ENCODE measurements around the gene IFNLR1. TPM values are rescaled to one million over a fixed set of nuclear protein-coding genes. Genes with fewer than 3 reads are reported as not detected.

IFNLR1 gene
- total and polyA plus RNA-seq, 2 of the 8 experiments (the other 6 are each of a cell fraction or from before 2014, with no cell fraction given) = 6.8 to 10.1 TPM

DNA sequence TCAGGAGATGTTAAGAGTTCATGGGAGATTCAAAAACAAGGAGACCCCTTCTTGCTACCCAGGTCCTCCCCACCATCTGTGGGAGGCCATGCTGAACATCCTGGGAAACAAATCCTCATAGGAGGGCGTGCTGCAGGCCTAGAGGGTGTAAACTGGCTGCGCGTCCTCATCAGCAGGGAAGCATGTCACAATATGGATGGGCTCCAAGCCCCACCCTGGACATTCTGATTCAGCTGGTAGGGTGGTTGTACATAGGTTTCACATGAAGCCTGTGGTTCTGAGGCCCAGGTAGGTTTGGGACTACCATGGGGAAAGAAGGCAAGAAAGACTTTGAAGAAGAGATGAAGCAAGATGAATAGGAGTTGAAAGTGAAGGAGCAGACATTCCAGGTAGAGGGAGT is 44.6 kb upstream of the IFNLR1 start:
- Histone ChIP-seq H4K20me1 (replicated peaks in 1 of 2; ENCODE audit: control insufficient read depth in 1 of 2, insufficient read depth in 2 of 2, low read length in 2 of 2) (no peaks in the 10 kb centered on the region), H3K27ac (ENCODE audit: low read depth, low read length) (no peak overlapping the region), H3K79me1 (ENCODE audit: low read depth, low read length) (no peaks in the 10 kb centered on the region), H2AK5ac (ENCODE audit: low read depth, low read length) (no peak overlapping the region), H3K14ac (ENCODE audit: insufficient read length) (no peak overlapping the region), H3K9ac (replicated peaks in 1 of 4; ENCODE audit: extremely low read depth in 1 of 4, low read depth in 3 of 4, low read length in 3 of 4) (no peak overlapping the region; a peak in 1 of 7 replicates), H2AFZ (ENCODE audit: low read length) (no peak overlapping the region), H2BK120ac (replicated peaks; ENCODE audit: low read depth, low read length) (no peak overlapping the region), H2BK20ac (ENCODE audit: low read length) (no peak overlapping the region), H4K8ac (ENCODE audit: extremely low read depth, insufficient read depth, low read length) (no peak overlapping the region), H3K4me1 (replicated peaks in 1 of 4; ENCODE audit: control insufficient read depth in 3 of 4, insufficient read depth in 4 of 4, low read length in 3 of 4) (peaks cover 0 to 6% (median 3%) of the 10 kb centered on the region in 4 experiments; a peak in 4 of 7 replicates), H3K27me3 (replicated peaks in 1 of 4; ENCODE audit: control insufficient read depth in 3 of 4, extremely low read depth in 1 of 4, insufficient read depth in 3 of 4, low read length in 3 of 4) (no peaks in the 10 kb centered on the region), H3K36me3 (ENCODE audit: control insufficient read depth in 2 of 4, insufficient read depth in 4 of 4, low read length in 3 of 4) (no peaks in the 10 kb centered on the region), H3K79me2 (ENCODE audit: control insufficient read depth in 1 of 2, insufficient read depth in 2 of 2, low read length in 2 of 2) (no peaks in the 10 kb centered on the region), H3K23ac (ENCODE audit: insufficient read length) (no peak overlapping the region), H3K4ac (replicated peaks; ENCODE audit: insufficient read length, low read depth, low read length) (no peak overlapping the region), H3K23me2 (ENCODE audit: low read depth, low read length) (no peaks in the 10 kb centered on the region), H2BK15ac (ENCODE audit: low read length) (no peak overlapping the region), H2BK5ac (ENCODE audit: low read depth, low read length) (no peak overlapping the region), H3K18ac (ENCODE audit: extremely low read depth, low read length) (no peak overlapping the region), H3K9me3 (ENCODE audit: insufficient read depth in 2 of 2, low read depth in 1 of 2, low read length in 1 of 2) (no peaks in the 10 kb centered on the region), H3K4me2 (ENCODE audit: insufficient read depth in 1 of 2, low read depth in 2 of 2, low read length in 2 of 2) (no peak overlapping the region), H4K5ac (ENCODE audit: insufficient read length, low read depth, low read length) (no peak overlapping the region), H4K91ac (replicated peaks; ENCODE audit: insufficient read length, low read length) (no peak overlapping the region), H3K56ac (replicated peaks; ENCODE audit: insufficient read length, low read depth, low read length) (no peak overlapping the region), H2BK12ac (ENCODE audit: low read depth, low read length) (0 out of 2 replicates have a peak overlapping the region, but pooled peaks have one; percentile 0), H3K4me3 (ENCODE audit: extremely low read depth in 1 of 4, insufficient read depth in 2 of 4, low read depth in 3 of 4, low read length in 4 of 4) (no peak overlapping the region)
- CTCF ChIA-PET (ENCODE audit: partially characterized antibody) = interaction anchor here (0.6 kb wide), 1 partner anchor 190 kb away, joined by 4 read pairs; no protein-coding TSS in a partner anchor
- WGBS, 2 experiments (ENCODE audit: extremely low coverage in 1 of 2, insufficient coverage in 1 of 2, insufficient read length in 1 of 2, insufficient replicate concordance in 2 of 2, low coverage in 1 of 2, low lambda C conversion rate in 2 of 2, missing lambda C conversion rate in 1 of 2) = 92% methylated on average over 3 of the region's 3 CpGs; no CpG with 5 or more reads in 1 of the 2 experiments
- TF ChIP-seq, protein P1, sequence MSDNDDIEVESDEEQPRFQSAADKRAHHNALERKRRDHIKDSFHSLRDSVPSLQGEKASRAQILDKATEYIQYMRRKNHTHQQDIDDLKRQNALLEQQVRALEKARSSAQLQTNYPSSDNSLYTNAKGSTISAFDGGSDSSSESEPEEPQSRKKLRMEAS (IDR thresholded peaks at IDR 0.05) = no peak
- TF ChIP-seq NRF1 (IDR thresholded peaks at IDR 0.05; ENCODE audit: low read depth, low read length) (no peak), CREB1 (IDR thresholded peaks at IDR 0.05) (no peak), SIRT6 (IDR thresholded peaks at IDR 0.05; ENCODE audit: low read length) (no peak)
- DNase-seq (ENCODE audit: low read depth in 1 of 2, low spot score in 2 of 2) (no peak), FAIRE-seq (no peak)
- POLR2A ChIA-PET (ENCODE audit: partially characterized antibody) = interaction anchor here (0.7 kb wide), 1 partner anchor 10 kb away, joined by 3 read pairs; no protein-coding TSS in a partner anchor

Data from H1 (cell line).